Activated B cell treated with CpG ODN at 0.5 μM for 24 hours (primary cell): ENCODE measurements around the gene RNF31. TPM values are rescaled to one million over a fixed set of nuclear protein-coding genes. Genes with fewer than 3 reads are reported as not detected.
A peak's percentile ranks its signal among the peaks of the same experiment; 100 is the strongest.

ENCODE experiments used
- ATAC-seq: fragments of 200-7000 bp; cut with Tn5 transposase; one replicate; pipeline ENCODE4 v1.10.0; 2021; ENCODE audit warnings: low read depth, mild to moderate bottlenecking, moderate library complexity
- CTCF ChIA-PET: fragments of 350-600 bp; sonication (Branson Sonifier 250); formaldehyde crosslinking; loops from one replicate; lab custom pipeline; 2021; ENCODE audit warnings: antibody characterized with exemption; lab: Charles Lee
- POLR2A ChIA-PET: fragments of 350-600 bp; sonication (Branson Sonifier 250); formaldehyde crosslinking; loops from one replicate; lab custom pipeline; 2021; ENCODE audit warnings: antibody characterized with exemption; lab: Charles Lee
- DNase-seq: peaks from one replicate; pipeline ENCODE4 v3.0.0; 2022
- H3K27ac Mint-ChIP-seq: one replicate; pipeline ENCODE4 v1.8.0; 2020; ENCODE audit warnings: mixed read lengths
- H3K27me3 Mint-ChIP-seq: one replicate; pipeline ENCODE4 v1.8.0; 2021; ENCODE audit warnings: mixed read lengths
- H3K36me3 Mint-ChIP-seq: one replicate; pipeline ENCODE4 v1.8.0; 2021; ENCODE audit warnings: low read depth, mixed read lengths
- H3K4me1 Mint-ChIP-seq: one replicate; pipeline ENCODE4 v1.8.0; 2021; ENCODE audit warnings: mixed read lengths
- H3K4me3 Mint-ChIP-seq: one replicate; pipeline ENCODE4 v1.8.0; 2020; ENCODE audit warnings: mild to moderate bottlenecking, mixed read lengths
- H3K9me3 Mint-ChIP-seq: one replicate; pipeline ENCODE4 v1.8.0; 2020; ENCODE audit warnings: mixed read lengths
- intact Hi-C: fragments of 100-400 bp; cut with micrococcal nuclease; formaldehyde crosslinking; loops from one replicate; pipeline ENCODE4 v1.15.1; 2024
- total RNA-seq: library from RNA; stranded (reverse); gene quantifications from 2 replicates; pipeline ENCODE4 v1.2.3, GENCODE V29; 2022
- TF ChIP-seq, protein P1 (sequence below): fragments of 200-600 bp; IDR thresholded peaks from one replicate; pipeline ENCODE4 v1.8.0; 2022; ENCODE audit warnings: antibody characterized with exemption, mild to moderate bottlenecking

The RNF31 gene
- total RNA-seq, 1 donor from 2014 or later: 99.8 TPM

DNA sequence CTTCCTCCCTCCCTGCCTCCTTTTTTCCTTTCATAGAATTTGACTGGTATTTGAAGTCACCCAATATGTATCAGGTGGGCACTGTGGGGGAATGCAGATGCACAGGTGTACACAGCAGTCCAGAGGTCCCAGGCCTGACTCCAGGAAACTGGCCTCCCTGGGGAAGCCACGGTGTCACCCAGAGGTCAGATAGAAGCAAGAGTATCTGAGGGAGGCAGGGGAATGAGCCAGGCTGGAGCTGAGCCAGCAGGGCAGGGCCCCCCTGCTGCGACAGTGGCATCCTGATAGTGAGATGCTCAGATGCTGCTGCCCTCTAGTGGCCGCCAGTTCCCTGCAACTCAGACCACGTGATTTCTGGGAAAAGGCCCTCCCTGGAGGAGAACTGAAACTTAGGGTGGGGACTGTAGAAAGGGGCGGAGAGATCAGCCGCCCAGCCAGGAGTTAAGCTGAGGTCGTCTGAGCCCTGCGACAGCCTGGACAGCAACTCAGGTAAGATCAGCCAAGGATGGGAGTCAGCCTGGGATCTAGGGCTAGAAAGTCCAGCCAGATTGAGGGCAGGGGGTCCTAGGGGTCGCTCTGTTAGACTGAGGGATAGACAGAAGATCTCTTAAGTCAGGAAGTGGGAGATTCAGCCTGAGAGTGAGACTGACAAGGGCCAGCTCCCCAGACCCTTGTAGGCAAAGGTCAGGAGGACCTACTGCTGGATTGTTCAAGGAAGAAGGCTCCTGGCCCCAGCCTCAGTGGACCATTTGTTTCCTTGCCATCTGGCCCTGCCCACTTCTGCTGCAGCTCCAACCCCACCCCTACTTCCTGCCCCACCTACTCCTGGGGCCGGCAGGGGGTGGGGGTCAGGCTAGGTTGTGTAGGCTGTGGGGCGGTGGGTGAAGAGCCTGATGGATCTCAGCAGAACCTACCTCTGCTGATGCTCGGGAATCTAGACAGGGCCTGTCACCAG is 13.8 kb downstream of the RNF31 start, which contains the start of gene IRF9:
TSS of gene IRF9 (plus strand) at position 416 of the 955 bp plus-strand sequence. CDS start 880 bp downstream, outside the sequence.
- Mint-ChIP-seq H3K27me3 (no peaks in the 10 kb centered on the region), H3K36me3 (peaks cover 82% of the 10 kb centered on the region), H3K27ac (peak within 1 kb of the TSS; percentile 95), H3K9me3 (no peaks in the 10 kb centered on the region), H3K4me1 (peaks cover 45% of the 10 kb centered on the region), H3K4me3 (peak within 1 kb of the TSS; percentile 98)
- ATAC-seq: peak; percentile 92
- ChIA-PET POLR2A (interaction anchor here (0.6 to 4.6 kb wide), 43 partner anchors 9 to 269 kb away, joined by 3 to 93 read pairs (median 8); partner anchors contain the start of genes CARMIL3, CBLN3, CHMP4A and CIDEB), CTCF (interaction anchor here (0.6 to 4.2 kb wide), 28 partner anchors 10 to 270 kb away, joined by 3 to 45 read pairs (median 6); partner anchors contain the start of genes CHMP4A, CIDEB, DCAF11 and EMC9)
- TF ChIP-seq, protein P1, sequence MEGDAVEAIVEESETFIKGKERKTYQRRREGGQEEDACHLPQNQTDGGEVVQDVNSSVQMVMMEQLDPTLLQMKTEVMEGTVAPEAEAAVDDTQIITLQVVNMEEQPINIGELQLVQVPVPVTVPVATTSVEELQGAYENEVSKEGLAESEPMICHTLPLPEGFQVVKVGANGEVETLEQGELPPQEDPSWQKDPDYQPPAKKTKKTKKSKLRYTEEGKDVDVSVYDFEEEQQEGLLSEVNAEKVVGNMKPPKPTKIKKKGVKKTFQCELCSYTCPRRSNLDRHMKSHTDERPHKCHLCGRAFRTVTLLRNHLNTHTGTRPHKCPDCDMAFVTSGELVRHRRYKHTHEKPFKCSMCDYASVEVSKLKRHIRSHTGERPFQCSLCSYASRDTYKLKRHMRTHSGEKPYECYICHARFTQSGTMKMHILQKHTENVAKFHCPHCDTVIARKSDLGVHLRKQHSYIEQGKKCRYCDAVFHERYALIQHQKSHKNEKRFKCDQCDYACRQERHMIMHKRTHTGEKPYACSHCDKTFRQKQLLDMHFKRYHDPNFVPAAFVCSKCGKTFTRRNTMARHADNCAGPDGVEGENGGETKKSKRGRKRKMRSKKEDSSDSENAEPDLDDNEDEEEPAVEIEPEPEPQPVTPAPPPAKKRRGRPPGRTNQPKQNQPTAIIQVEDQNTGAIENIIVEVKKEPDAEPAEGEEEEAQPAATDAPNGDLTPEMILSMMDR: no peak
- DNase-seq: peak; percentile 90
- intact Hi-C loops: loop anchor here (1.0 kb wide), 17 partner anchors 10 to 281 kb away; partner anchors contain the start of genes DCAF11, EMC9, IPO4 and MDP1

DNA sequence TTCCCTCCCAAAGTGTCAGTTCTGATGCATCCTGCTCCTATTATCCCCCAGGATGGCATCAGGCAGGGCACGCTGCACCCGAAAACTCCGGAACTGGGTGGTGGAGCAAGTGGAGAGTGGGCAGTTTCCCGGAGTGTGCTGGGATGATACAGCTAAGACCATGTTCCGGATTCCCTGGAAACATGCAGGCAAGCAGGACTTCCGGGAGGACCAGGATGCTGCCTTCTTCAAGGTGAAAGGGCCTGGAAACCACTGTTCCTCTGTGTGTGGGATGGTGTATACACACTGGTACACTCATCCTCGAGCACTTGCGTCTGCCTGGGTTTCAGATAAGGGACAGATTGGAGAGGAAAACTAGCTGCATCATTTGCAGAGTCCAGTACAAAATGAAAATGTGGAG is 14.8 kb downstream of the RNF31 start:
- Mint-ChIP-seq H3K4me1 (peaks cover 45% of the 10 kb centered on the region), H3K27me3 (no peaks in the 10 kb centered on the region), H3K36me3 (peaks cover 87% of the 10 kb centered on the region), H3K27ac (peak overlapping the region; percentile 95), H3K9me3 (no peaks in the 10 kb centered on the region), H3K4me3 (peak overlapping the region; percentile 98)
- ATAC-seq (no peak), DNase-seq (no peak)
- ChIA-PET POLR2A (interaction anchor here (0.5 to 4.6 kb wide), 31 partner anchors 8 to 269 kb away, joined by 3 to 93 read pairs (median 13); partner anchors contain the start of genes CBLN3, CHMP4A, CIDEB and DCAF11), CTCF (interaction anchor here (0.9 to 4.2 kb wide), 15 partner anchors 11 to 269 kb away, joined by 3 to 45 read pairs (median 8); partner anchors contain the start of genes DCAF11, MDP1, NRL and PSME1)
- intact Hi-C loops: no loop called here
- TF ChIP-seq, protein P1: no peak

DNA sequence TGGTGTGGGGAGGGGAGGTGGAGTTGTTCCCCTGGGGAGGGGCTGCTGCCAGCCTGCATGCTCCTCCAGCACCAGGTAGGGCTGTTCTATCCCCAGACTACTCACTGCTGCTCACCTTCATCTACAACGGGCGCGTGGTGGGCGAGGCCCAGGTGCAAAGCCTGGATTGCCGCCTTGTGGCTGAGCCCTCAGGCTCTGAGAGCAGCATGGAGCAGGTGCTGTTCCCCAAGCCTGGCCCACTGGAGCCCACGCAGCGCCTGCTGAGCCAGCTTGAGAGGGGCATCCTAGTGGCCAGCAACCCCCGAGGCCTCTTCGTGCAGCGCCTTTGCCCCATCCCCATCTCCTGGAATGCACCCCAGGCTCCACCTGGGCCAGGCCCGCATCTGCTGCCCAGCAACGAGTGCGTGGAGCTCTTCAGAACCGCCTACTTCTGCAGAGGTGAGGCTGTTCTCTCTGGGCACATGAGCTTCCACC is 17.3 kb downstream of the RNF31 start:
- TF ChIP-seq, protein P1: no peak
- intact Hi-C loops: no loop called here
- Mint-ChIP-seq H3K27ac (no peak overlapping the region), H3K9me3 (no peaks in the 10 kb centered on the region), H3K27me3 (no peaks in the 10 kb centered on the region), H3K4me1 (peaks cover 48% of the 10 kb centered on the region), H3K36me3 (peaks cover 84% of the 10 kb centered on the region), H3K4me3 (no peak overlapping the region)
- DNase-seq (no peak), ATAC-seq (no peak)
- CTCF ChIA-PET: no interaction called here
- POLR2A ChIA-PET: interaction anchor here (1.2 to 2.0 kb wide), 3 partner anchors 23 to 50 kb away, joined by 3 to 4 read pairs (median 4); partner anchors contain the start of genes DCAF11, EMC9, NRL and TM9SF1

DNA sequence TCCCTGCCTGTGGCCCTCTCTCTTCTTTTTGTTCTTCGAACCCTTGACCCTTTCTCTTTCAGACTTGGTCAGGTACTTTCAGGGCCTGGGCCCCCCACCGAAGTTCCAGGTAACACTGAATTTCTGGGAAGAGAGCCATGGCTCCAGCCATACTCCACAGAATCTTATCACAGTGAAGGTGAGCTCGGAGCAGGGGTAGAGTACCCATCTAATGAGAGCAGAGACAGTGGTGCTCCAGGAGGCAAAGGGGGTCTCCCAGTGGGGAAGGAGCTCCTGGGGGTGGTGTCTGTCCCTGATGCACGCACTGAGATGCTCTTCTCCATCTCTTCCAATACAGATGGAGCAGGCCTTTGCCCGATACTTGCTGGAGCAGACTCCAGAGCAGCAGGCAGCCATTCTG is 18.5 kb downstream of the RNF31 start:
- peaks cover 45% of the 10 kb centered on the region for H3K4me1 Mint-ChIP-seq
- ATAC-seq: no peak
- H3K27ac Mint-ChIP-seq: no peak overlapping the region
- TF ChIP-seq, protein P1: no peak
- no peak overlapping the region for H3K4me3 Mint-ChIP-seq
- peaks cover 80% of the 10 kb centered on the region for H3K36me3 Mint-ChIP-seq
- H3K9me3 Mint-ChIP-seq: no peaks in the 10 kb centered on the region
- intact Hi-C loops: no loop called here
- H3K27me3 Mint-ChIP-seq: no peaks in the 10 kb centered on the region
- CTCF ChIA-PET: no interaction called here
- DNase-seq: no peak
- POLR2A ChIA-PET: interaction anchor here (0.7 to 2.0 kb wide), 4 partner anchors 19 to 114 kb away, joined by 3 to 4 read pairs (median 3); partner anchors contain the start of genes EMC9, PSME2, RNF31 and TM9SF1
